Esophagus squamous epithelium (tissue), 5 donors: ENCODE measurements around the gene ERLEC1. TPM values are rescaled to one million over a fixed set of nuclear protein-coding genes. Genes with fewer than 3 reads are reported as not detected.
"Not testable (repeated sequence)": the region's sequence is repeated elsewhere in the genome, so short reads cannot be mapped to it uniquely, and the experiment has no call there.

ENCODE experiments used
- DNase-seq: peaks from one replicate; lab custom pipeline; 2025; lab: John Stamatoyannopoulos, UW
- H3K27ac ChIP-seq, 4 donors: fragments of 200-600 bp; sonication (generic); one replicate each; pipeline ENCODE4 v1.5.1; 2016 to 2019; ENCODE audit warnings: mild to moderate bottlenecking in 1 of 4
- H3K27me3 ChIP-seq, 4 donors: fragments of 200-600 bp; sonication (generic); 1 replicate in 3 of 4; 2 replicates in 1 of 4; pipeline versions ENCODE4 v1.5.1 to v1.6.0; 2017 to 2021; ENCODE audit warnings: antibody characterized with exemption in 1 of 4
- H3K36me3 ChIP-seq, 3 donors: fragments of 200-600 bp; sonication (generic); one replicate each; pipeline ENCODE4 v1.5.1; 2016 to 2019
- H3K4me1 ChIP-seq, 3 donors: fragments of 200-600 bp; sonication (generic); one replicate each; pipeline ENCODE4 v1.5.1; 2017 to 2019
- H3K4me3 ChIP-seq, 4 donors: fragments of 200-600 bp; sonication (generic); 1 replicate in 3 of 4; 2 replicates in 1 of 4; pipeline ENCODE4 v1.5.1; 2016 to 2019; ENCODE audit warnings: mild to moderate bottlenecking in 2 of 4, moderate library complexity in 1 of 4
- H3K9me3 ChIP-seq, 3 donors: fragments of 200-600 bp; sonication (generic); one replicate each; pipeline ENCODE4 v1.5.1; 2016 to 2019
- CTCF ChIP-seq, 6 experiments: fragments of 450-650 bp in 4 of 6; fragments of 200-600 bp in 2 of 6; sonication (generic) in 2 of 6; IDR thresholded peaks; one replicate each; pipeline ENCODE4 v1.5.1; 2016 to 2019; ENCODE audit warnings: antibody characterized with exemption in 6 of 6, mild to moderate bottlenecking in 4 of 6, moderate library complexity in 4 of 6
- POLR2A ChIP-seq, 4 donors: fragments of 450-650 bp; IDR thresholded peaks; one replicate each; pipeline ENCODE4 v1.6.1; 2017; ENCODE audit warnings: antibody characterized with exemption in 4 of 4, mild to moderate bottlenecking in 4 of 4, moderate library complexity in 3 of 4
- WGBS, 2 donors: methylation state at CpG; one replicate each; pipeline ENCODE4 v1.1.5; 2018; 5-methylcytosine and 5-hydroxymethylcytosine counted together
- intact Hi-C: fragments of 100-400 bp; cut with DNase I; formaldehyde crosslinking; loops from one replicate; pipeline ENCODE4 v1.15.0; 2022
- total RNA-seq, 4 donors: library from RNA; depleted of rRNA; stranded (reverse); fragments of >200 nt; gene quantifications; one replicate each; pipeline ENCODE4 v1.1.0, GENCODE V29; 2016
- donor health status: DM: yes; HTN: yes; CAD: no.

The ERLEC1 gene
- total RNA-seq, 4 donors from 2014 or later: 15.1 to 27.5 (median 21.3) TPM

- DNase-seq: no peak
- 36 to 47% methylated on average over 3 of the region's 3 CpGs for WGBS, 2 donors
- Histone ChIP-seq H3K4me3 (no peak overlapping the region), H3K36me3 (peaks cover 0 to 4% (median 0%) of the 10 kb centered on the region in 3 donors), H3K9me3 (no peaks in the 10 kb centered on the region), H3K27ac (no peak overlapping the region), H3K4me1 (peaks cover 0 to 7% (median 0%) of the 10 kb centered on the region in 3 donors), H3K27me3 (no peaks in the 10 kb centered on the region)
- TF ChIP-seq CTCF (IDR thresholded peaks at IDR 0.05) (no peak), POLR2A (IDR thresholded peaks at IDR 0.05) (no peak)
- intact Hi-C loops: no loop called here
These were observed 56.0 kb downstream of the ERLEC1 start for GRCh38 chr2:53842891-53843290.

- TF ChIP-seq CTCF (IDR thresholded peaks at IDR 0.05) (no peak), POLR2A (IDR thresholded peaks at IDR 0.05) (no peak)
- WGBS, 2 donors: 70% methylated on average over 2 of the region's 2 CpGs
- no peak overlapping the region for H3K4me3 ChIP-seq
- no peak overlapping the region for H3K27ac ChIP-seq
- H3K36me3 ChIP-seq: peaks cover 0 to 7% (median 0%) of the 10 kb centered on the region in 3 donors
- no peaks in the 10 kb centered on the region for H3K9me3 ChIP-seq
- no peak for DNase-seq
- no peaks in the 10 kb centered on the region for H3K27me3 ChIP-seq
- H3K4me1 ChIP-seq: peaks cover 0 to 9% (median 0%) of the 10 kb centered on the region in 3 donors
- intact Hi-C loops: no loop called here
These were observed 56.8 kb downstream of the ERLEC1 start for GRCh38 chr2:53843595-53843994.

GRCh38 chr2:53848062-53848461, 61.2 kb downstream of the ERLEC1 start:
- Histone ChIP-seq H3K4me3 (no peak overlapping the region), H3K4me1 (peaks cover 0 to 9% (median 0%) of the 10 kb centered on the region in 3 donors), H3K9me3 (no peaks in the 10 kb centered on the region), H3K27ac (peak overlapping the region in 1 of 4 donors; percentile 36), H3K36me3 (peaks cover 0 to 9% (median 0%) of the 10 kb centered on the region in 3 donors), H3K27me3 (no peaks in the 10 kb centered on the region)
- no peak for DNase-seq
- WGBS, 2 donors: 80 to 82% methylated on average over 2 of the region's 2 CpGs
- intact Hi-C loops: no loop called here
- TF ChIP-seq CTCF (IDR thresholded peaks at IDR 0.05): no peak
- no peak for TF ChIP-seq POLR2A (IDR thresholded peaks at IDR 0.05)

- H3K27ac ChIP-seq, DNase-seq, intact Hi-C loops, H3K4me3 ChIP-seq, H3K9me3 ChIP-seq, H3K27me3 ChIP-seq, H3K4me1 ChIP-seq: not testable (repeated sequence)
- WGBS, 2 donors: 90 to 92% methylated on average over 7 to 9 of the region's 9 CpGs
- peaks cover 0 to 25% (median 0%) of the 10 kb centered on the region in 3 donors for H3K36me3 ChIP-seq
These were observed 64.4 kb downstream of the ERLEC1 start for GRCh38 chr2:53851052-53851757.

GRCh38 chr2:53852532-53852931, 65.7 kb downstream of the ERLEC1 start:
- Histone ChIP-seq H3K27me3 (no peaks in the 10 kb centered on the region), H3K36me3 (peaks cover 0 to 24% (median 0%) of the 10 kb centered on the region in 3 donors), H3K4me3 (no peak overlapping the region), H3K9me3 (no peaks in the 10 kb centered on the region), H3K27ac (no peak overlapping the region), H3K4me1 (peaks cover 0 to 5% (median 0%) of the 10 kb centered on the region in 3 donors)
- intact Hi-C loops: no loop called here
- 77 to 93% methylated on average over 4 of the region's 4 CpGs for WGBS, 2 donors
- no peak for DNase-seq
- TF ChIP-seq CTCF (IDR thresholded peaks at IDR 0.05): no peak
- no peak for TF ChIP-seq POLR2A (IDR thresholded peaks at IDR 0.05)
